BLaER1 treated with 17β-estradiol and CSF1 and Interleukin-3, amounts not matched to agents 10 nM and 100 nM (cell line): ENCODE data around the gene MAML3.
A peak's percentile ranks its signal among the peaks of the same experiment; 100 is the strongest.

Experiments used
- H3K27ac ChIP-seq, 11 experiments: shearing (Covaris generic); formaldehyde crosslinking; 2 replicates each; pipeline ENCODE4 v1.8.1; 2022
- H3K27me3 ChIP-seq, 11 experiments: shearing (Covaris generic); formaldehyde crosslinking; 2 replicates each; pipeline ENCODE4 v1.8.1; 2022
- H3K36me3 ChIP-seq, 11 experiments: shearing (Covaris generic); formaldehyde crosslinking; 2 replicates each; pipeline ENCODE4 v1.8.1; 2022
- H3K4me1 ChIP-seq, 10 experiments: shearing (Covaris generic); formaldehyde crosslinking; 2 replicates each; pipeline ENCODE4 v1.8.1; 2022
- H3K4me2 ChIP-seq, 11 experiments: shearing (Covaris generic); formaldehyde crosslinking; 2 replicates each; pipeline ENCODE4 v1.8.1; 2022
- H3K4me3 ChIP-seq, 10 experiments: shearing (Covaris generic); formaldehyde crosslinking; 2 replicates each; pipeline ENCODE4 v1.8.1; 2022
- H3K9ac ChIP-seq, 11 experiments: shearing (Covaris generic); formaldehyde crosslinking; 2 replicates each; pipeline ENCODE4 v1.8.1; 2022
- H3K9me3 ChIP-seq, 11 experiments: shearing (Covaris generic); formaldehyde crosslinking; replicated peaks in 1 of 11; 2 replicates each; pipeline ENCODE4 v1.8.1; 2022
- H4K20me1 ChIP-seq, 11 experiments: shearing (Covaris generic); formaldehyde crosslinking; 2 replicates each; pipeline ENCODE4 v1.8.1; 2022
- Cebpa-rat ChIP-seq, 11 experiments: shearing (Covaris generic); IDR thresholded peaks; 2 replicates each; pipeline ENCODE4 v1.8.1; 2022

MAML3 gene

DNA sequence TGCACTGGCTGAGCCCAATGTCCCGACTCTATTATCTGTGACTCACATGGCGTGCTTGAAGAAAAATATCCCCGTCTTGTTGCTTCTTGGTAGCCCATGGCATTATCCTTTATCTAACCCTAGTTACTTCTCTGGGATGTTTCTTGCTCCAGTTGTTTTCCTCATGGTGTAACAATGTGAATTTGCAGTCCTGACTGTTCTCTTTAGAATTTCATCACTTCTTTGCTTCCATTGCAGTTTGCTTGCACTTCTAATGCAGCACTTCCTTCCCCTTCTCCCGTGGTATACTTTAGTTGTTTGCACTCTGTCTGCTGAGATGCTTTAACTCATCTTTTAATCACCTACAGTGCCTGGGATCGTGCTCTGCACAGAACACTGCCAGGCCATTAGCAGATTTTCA lies 126.9 kb downstream of the MAML3 start:
- H3K4me3 ChIP-seq, result no peak overlapping the region
- H3K27ac ChIP-seq, result peak overlapping the region in 2 of 11 experiments; percentile 5 to 33; a peak in 2 of 22 replicates
- peaks cover 0 to 4% (median 0%) of the 10 kb centered on the region in 11 experiments; a peak in 1 of 22 replicates for H3K36me3 ChIP-seq
- H3K4me2 ChIP-seq, result peak overlapping the region in 9 of 11 experiments; percentile 0 to 82 (median 48); a peak in 15 of 22 replicates
- peaks cover 0 to 16% (median 4%) of the 10 kb centered on the region in 11 experiments; a peak in 5 of 22 replicates for H4K20me1 ChIP-seq
- no peaks in the 10 kb centered on the region for H3K27me3 ChIP-seq
- TF ChIP-seq Cebpa-rat (IDR thresholded peaks at IDR 0.05), result no peak
- H3K9ac ChIP-seq, result 0 out of 22 replicates have a peak overlapping the region, but pooled peaks of 1 of the 11 experiments have one; percentile 12
- H3K4me1 ChIP-seq, result peaks cover 0 to 55% (median 16%) of the 10 kb centered on the region in 10 experiments; a peak in 17 of 20 replicates
- no peaks in the 10 kb centered on the region for H3K9me3 ChIP-seq

DNA sequence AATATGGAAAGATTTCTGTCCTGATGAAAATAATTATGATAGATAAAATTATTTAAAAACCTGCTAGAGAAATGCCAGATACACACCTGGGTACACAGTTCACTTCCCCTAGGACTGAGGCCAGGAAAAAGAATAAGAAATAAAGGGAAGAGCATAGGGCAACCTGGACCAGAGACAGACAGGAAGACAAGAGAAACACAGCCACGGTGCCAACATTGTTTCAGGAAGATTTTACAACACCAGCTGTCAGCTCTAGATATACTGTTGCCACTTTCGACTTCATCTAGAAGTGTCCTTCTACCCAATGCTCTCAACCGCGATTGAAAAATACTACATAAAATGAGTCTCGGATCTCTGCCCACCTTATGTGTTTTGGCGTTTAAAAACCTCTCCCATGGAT lies 128.5 kb downstream of the MAML3 start:
- TF ChIP-seq Cebpa-rat (IDR thresholded peaks at IDR 0.05), result no peak
- no peaks in the 10 kb centered on the region for H3K27me3 ChIP-seq
- H3K4me1 ChIP-seq, result peaks cover 0 to 62% (median 19%) of the 10 kb centered on the region in 10 experiments; a peak in 17 of 20 replicates
- H3K9me3 ChIP-seq, result no peaks in the 10 kb centered on the region
- H4K20me1 ChIP-seq, result peaks cover 0 to 14% (median 0%) of the 10 kb centered on the region in 11 experiments; a peak in 5 of 22 replicates
- no peak overlapping the region for H3K9ac ChIP-seq
- H3K27ac ChIP-seq, result no peak overlapping the region
- no peak overlapping the region for H3K4me2 ChIP-seq
- peaks cover 0 to under 1% (median 0%) of the 10 kb centered on the region in 11 experiments; a peak in 1 of 22 replicates for H3K36me3 ChIP-seq
- no peak overlapping the region for H3K4me3 ChIP-seq

DNA sequence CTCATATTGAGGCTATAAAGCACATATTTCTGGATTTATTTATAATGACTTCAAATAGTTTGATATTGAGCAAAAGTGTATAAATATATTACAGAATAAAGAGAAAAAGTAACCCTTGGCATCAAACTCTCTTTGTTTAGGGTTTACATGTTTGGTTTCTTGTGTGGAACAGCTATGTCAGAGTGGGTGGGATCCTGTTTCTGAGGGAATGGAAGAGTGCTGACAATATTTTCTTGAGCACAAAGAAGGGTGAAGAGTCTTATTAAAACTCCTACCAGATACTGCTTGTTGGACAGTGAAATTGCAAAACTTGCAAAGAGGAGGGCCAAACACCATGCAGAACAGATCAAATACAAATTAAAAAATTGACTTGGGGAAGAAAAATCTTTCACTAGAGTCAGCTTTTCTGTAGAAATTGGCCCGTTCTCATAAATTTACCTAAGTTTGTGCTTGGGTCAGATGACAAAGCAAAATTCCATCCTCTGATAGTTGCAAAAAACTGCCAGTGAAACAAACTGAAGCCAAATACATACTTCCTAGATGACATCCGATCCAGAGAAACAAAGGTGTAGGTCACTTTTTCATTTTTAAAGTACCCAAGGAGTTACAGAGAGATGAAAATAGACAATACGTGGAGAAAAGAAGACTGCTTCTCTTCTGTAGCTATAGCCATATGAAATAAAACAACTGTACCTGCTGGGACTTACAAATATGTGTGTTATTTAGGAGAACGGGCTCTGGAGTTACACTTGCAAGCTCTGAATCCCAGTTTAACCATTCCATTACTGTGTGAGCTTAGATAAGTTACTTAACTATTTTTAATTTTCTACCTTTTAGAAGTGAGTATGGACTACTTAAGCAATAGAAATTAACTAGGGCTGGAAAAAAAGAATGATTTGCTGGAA lies 133.3 kb downstream of the MAML3 start:
- Histone ChIP-seq H3K9me3 (peaks cover 1 to 15% (median 9%) of the 10 kb centered on the region in 11 experiments), H3K27me3 (no peaks in the 10 kb centered on the region), H4K20me1 (peaks cover 0 to 20% (median 0%) of the 10 kb centered on the region in 11 experiments; a peak in 5 of 22 replicates), H3K9ac (no peak overlapping the region), H3K36me3 (peaks cover 0 to 7% (median under 1%) of the 10 kb centered on the region in 11 experiments; a peak in 6 of 22 replicates), H3K4me1 (peaks cover 8 to 59% (median 17%) of the 10 kb centered on the region in 10 experiments; a peak in 19 of 20 replicates), H3K27ac (no peak overlapping the region), H3K4me3 (no peak overlapping the region), H3K4me2 (peak overlapping the region in 4 of 11 experiments; percentile 3 to 80 (median 70); a peak in 7 of 22 replicates)
- TF ChIP-seq Cebpa-rat (IDR thresholded peaks at IDR 0.05), result no peak

DNA sequence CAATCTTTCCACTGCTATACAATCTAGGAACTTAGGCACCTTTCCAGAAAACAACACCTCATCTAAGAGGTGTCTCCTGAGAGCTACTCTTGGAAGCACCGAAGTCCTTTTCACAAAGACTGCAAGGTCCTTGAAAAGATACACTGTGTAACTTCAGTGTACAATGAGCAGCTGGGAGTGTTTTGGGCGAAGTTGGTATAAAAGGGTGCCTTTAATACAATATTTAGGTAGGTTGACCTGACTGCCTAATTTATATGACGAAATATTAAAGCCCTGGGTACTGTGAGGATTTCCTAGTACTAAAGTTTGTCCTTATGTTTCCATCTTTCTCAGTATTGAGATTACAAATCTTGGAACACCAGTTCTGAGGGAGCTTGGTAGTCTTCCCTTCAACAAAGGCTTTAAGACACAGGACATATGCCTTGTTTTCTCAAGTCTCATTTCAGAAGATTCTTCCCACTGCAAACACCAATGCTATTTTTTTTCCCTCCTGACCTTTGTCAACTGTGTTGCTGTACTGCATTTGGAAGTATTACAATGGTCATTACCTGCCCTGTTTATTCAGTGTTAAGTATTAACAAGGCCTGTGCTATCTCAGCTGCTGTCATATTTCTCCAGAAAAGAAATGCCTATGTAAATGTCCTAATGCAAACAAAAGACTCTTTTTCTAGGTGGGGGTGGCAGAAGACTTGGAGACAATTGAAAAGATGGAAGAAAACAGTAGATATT lies 134.2 kb downstream of the MAML3 start:
- Histone ChIP-seq H3K9me3 (peaks cover 7 to 23% (median 16%) of the 10 kb centered on the region in 11 experiments), H3K27ac (peak overlapping the region in 2 of 11 experiments; percentile 26 to 27; a peak in 3 of 22 replicates), H3K4me2 (peak overlapping the region; percentile 3 to 80 (median 52); a peak in 17 of 22 replicates), H3K9ac (no peak overlapping the region), H3K4me1 (peaks cover 8 to 59% (median 17%) of the 10 kb centered on the region in 10 experiments; a peak in 19 of 20 replicates), H4K20me1 (peaks cover 0 to 20% (median 0%) of the 10 kb centered on the region in 11 experiments; a peak in 5 of 22 replicates), H3K4me3 (no peak overlapping the region), H3K36me3 (peaks cover 0 to 11% (median 5%) of the 10 kb centered on the region in 11 experiments; a peak in 6 of 22 replicates), H3K27me3 (no peaks in the 10 kb centered on the region)
- no peak for TF ChIP-seq Cebpa-rat (IDR thresholded peaks at IDR 0.05)

DNA sequence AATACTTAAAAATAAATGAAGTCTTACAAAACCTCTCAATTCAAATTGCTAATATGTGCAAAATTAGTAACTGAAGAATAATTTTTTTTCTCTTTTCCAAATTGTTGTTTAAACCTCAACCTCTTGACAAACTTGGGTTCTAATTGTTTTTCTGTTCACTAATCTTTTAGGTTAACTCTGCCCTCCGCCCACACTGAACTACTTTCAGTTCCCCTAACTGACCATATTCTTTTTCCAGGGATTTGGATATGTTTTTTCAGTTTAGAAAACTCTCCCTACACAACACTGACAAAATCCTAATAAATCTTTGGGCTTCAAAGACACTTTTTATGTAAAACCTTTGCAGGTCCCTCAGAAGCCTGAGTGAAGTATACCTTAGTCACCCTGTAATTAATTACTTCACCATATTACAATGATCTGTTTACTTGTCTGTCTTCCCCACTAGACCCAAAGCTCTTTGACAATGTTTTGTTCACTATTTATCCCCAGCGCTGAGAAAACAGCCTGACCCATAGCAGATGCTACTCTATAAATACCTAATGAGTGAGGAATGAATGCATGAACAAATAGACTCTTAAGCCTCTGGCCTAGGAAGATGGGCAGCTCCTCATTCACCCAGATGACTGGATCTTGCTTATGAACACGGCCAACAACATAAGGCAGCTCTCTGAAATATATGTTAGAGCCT lies 134.9 kb downstream of the MAML3 start:
- Histone ChIP-seq H3K9ac (no peak overlapping the region), H3K9me3 (peaks cover 7 to 23% (median 16%) of the 10 kb centered on the region in 11 experiments), H3K36me3 (peaks cover 0 to 11% (median 5%) of the 10 kb centered on the region in 11 experiments; a peak in 6 of 22 replicates), H4K20me1 (peaks cover 0 to 16% (median 0%) of the 10 kb centered on the region in 11 experiments; a peak in 5 of 22 replicates), H3K4me3 (no peak overlapping the region), H3K27ac (peak overlapping the region in 2 of 11 experiments; percentile 26 to 27; a peak in 3 of 22 replicates), H3K27me3 (no peaks in the 10 kb centered on the region), H3K4me2 (peak overlapping the region; percentile 3 to 80 (median 52); a peak in 20 of 22 replicates), H3K4me1 (peaks cover 8 to 59% (median 17%) of the 10 kb centered on the region in 10 experiments; a peak in 19 of 20 replicates)
- no peak for TF ChIP-seq Cebpa-rat (IDR thresholded peaks at IDR 0.05)

DNA sequence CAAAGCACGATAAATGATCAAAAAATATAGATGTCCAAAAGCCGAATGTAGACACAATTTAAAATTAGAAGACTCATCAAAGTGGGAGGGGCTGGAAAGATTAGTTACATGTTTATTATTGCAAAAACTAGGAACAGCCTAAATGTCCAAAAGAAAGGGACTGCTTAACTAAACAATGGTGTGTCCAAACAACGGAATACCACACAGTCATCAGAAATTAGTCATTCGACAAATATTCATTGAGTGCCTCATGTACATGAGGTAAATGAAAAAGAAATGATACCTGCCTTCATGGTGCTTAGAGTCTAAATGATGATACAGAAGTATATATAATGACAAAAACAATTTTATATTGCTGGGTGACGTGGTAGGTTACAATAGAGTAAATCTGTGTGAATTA lies 139.7 kb downstream of the MAML3 start:
- Histone ChIP-seq H3K4me2 (no peak overlapping the region), H3K9me3 (peaks cover 7 to 23% (median 16%) of the 10 kb centered on the region in 11 experiments), H3K4me3 (no peak overlapping the region), H4K20me1 (peaks cover 0 to 1% (median 0%) of the 10 kb centered on the region in 11 experiments; a peak in 2 of 22 replicates), H3K36me3 (peaks cover 0 to 11% (median 5%) of the 10 kb centered on the region in 11 experiments; a peak in 6 of 22 replicates), H3K27ac (no peak overlapping the region), H3K27me3 (no peaks in the 10 kb centered on the region), H3K4me1 (peaks cover 6 to 35% (median 10%) of the 10 kb centered on the region in 10 experiments; a peak in 19 of 20 replicates), H3K9ac (no peak overlapping the region)
- TF ChIP-seq Cebpa-rat (IDR thresholded peaks at IDR 0.05), result no peak

DNA sequence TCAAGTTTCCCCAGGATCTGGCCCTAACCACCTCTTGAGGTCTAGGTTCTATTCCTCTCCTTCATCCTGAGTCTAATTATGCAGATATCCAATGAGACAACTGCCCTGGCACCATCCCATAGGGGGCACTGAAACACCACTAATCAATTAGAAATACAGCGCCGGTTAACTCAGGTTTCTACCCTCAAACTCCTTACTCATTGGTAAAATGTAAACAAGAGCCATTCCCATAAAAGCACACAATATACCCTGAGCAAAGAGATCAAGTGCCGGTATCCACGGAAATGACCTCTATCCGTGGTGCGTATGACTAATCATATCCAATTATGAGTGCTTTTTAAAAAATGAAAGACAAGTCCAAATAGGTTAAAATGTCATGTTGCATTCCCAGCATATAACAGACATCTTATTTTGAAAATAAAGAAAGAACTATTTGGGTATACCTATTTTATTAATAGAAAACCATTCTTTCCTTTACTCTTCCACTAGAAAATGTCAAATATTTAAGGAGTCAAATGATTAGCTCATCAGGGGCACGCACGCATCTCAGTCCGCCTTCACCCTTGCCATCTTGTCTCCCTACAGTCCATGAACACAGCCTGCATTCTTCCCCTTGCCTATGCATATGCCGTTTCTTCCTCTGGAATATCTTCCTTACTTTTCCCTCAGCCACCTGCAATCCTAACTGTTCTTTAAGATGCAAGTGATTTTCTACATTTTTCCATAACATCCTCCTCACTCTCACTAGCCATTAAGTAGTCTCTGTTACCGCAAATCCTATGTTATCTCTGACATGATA lies 141.1 kb downstream of the MAML3 start:
- Histone ChIP-seq H3K4me3 (no peak overlapping the region), H3K27ac (no peak overlapping the region; a peak in 1 of 22 replicates), H3K9ac (no peak overlapping the region), H3K36me3 (peaks cover 0 to 11% (median 5%) of the 10 kb centered on the region in 11 experiments; a peak in 6 of 22 replicates), H4K20me1 (no peaks in the 10 kb centered on the region; a peak in 1 of 22 replicates), H3K4me2 (peak overlapping the region in 5 of 11 experiments; percentile 1 to 58 (median 27); a peak in 6 of 22 replicates), H3K9me3 (peaks cover 7 to 23% (median 16%) of the 10 kb centered on the region in 11 experiments), H3K4me1 (peaks cover 0 to 21% (median 0%) of the 10 kb centered on the region in 10 experiments; a peak in 8 of 20 replicates), H3K27me3 (no peaks in the 10 kb centered on the region)
- no peak for TF ChIP-seq Cebpa-rat (IDR thresholded peaks at IDR 0.05)
